ENCODE results near the gene IGFBP4.
"Not testable (repeated sequence)": the region's sequence is repeated elsewhere in the genome, so short reads cannot be mapped to it uniquely, and the experiment has no call there.

GRCh38 chr17:40414312-40414711, 28.9 kb upstream of the IGFBP4 start:
- not testable (repeated sequence) for TF ChIP-seq CTCF, POLR2A (IDR thresholded peaks at IDR 0.05)

Data from testis (tissue), 2 donors.